Measurements from ENCODE around the gene GLCE.

- TF ChIP-seq EZH2phosphoT487 (IDR thresholded peaks at IDR 0.05; ENCODE audit: insufficient read depth, low read depth) (no peak), EZH2 (IDR thresholded peaks at IDR 0.05; ENCODE audit: insufficient read depth, poor library complexity, severe bottlenecking) (no peak)
Measured at GRCh38 chr15:69185216-69185615, 24.8 kb downstream of the GLCE start.

All from GM23248 (cell line).